ENCODE measurements around the gene SCAF4.
"Not testable (repeated sequence)": the region's sequence is repeated elsewhere in the genome, so short reads cannot be mapped to it uniquely, and the experiment has no call there.

Gene SCAF4, protein sequence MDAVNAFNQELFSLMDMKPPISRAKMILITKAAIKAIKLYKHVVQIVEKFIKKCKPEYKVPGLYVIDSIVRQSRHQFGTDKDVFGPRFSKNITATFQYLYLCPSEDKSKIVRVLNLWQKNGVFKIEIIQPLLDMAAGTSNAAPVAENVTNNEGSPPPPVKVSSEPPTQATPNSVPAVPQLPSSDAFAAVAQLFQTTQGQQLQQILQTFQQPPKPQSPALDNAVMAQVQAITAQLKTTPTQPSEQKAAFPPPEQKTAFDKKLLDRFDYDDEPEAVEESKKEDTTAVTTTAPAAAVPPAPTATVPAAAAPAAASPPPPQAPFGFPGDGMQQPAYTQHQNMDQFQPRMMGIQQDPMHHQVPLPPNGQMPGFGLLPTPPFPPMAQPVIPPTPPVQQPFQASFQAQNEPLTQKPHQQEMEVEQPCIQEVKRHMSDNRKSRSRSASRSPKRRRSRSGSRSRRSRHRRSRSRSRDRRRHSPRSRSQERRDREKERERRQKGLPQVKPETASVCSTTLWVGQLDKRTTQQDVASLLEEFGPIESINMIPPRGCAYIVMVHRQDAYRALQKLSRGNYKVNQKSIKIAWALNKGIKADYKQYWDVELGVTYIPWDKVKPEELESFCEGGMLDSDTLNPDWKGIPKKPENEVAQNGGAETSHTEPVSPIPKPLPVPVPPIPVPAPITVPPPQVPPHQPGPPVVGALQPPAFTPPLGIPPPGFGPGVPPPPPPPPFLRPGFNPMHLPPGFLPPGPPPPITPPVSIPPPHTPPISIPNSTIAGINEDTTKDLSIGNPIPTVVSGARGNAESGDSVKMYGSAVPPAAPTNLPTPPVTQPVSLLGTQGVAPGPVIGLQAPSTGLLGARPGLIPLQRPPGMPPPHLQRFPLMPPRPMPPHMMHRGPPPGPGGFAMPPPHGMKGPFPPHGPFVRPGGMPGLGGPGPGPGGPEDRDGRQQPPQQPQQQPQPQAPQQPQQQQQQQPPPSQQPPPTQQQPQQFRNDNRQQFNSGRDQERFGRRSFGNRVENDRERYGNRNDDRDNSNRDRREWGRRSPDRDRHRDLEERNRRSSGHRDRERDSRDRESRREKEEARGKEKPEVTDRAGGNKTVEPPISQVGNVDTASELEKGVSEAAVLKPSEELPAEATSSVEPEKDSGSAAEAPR

DNA sequence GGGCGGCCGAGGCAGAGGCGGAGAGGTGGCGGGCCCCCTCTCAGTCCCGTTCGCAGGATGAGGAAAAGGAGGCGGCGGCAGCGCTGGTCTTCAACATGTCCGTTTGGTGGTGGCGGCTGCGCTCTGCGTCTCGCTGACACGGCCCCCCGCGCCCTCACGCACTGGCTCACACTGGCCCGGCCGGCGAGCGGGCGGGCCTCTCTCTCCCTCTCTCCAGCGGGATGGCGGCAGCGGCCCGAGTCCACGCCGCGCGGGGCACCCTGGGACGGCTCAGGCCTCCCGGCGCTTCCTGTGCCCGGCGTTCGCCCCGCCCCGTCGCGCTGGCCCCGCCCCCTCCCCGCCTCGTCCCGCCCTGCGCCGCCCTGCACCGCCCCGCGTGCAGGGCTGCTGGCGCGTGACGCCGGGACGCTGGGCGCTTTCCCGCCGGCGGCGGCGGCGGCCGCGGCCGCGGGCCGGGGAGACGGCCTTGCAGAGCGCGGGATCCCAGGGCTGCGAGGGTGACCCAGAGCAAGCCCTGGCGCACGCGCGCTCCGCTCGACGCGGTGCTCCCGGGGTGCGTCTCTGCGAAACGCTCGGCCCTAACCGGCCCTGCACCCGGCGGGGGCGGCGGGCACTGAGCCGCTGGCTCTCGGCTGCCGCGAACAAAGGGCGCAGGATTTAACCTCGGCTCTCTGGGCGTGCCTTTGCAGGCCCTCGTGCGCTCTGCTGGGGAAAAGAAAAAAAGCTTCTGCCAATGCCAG is at the start of gene SCAF4:
TSS of gene SCAF4 (minus strand) at position 262 of the 740 bp plus-strand sequence. CDS start 426 bp downstream, outside the sequence.
- DNase-seq = peak; percentile 66

DNA sequence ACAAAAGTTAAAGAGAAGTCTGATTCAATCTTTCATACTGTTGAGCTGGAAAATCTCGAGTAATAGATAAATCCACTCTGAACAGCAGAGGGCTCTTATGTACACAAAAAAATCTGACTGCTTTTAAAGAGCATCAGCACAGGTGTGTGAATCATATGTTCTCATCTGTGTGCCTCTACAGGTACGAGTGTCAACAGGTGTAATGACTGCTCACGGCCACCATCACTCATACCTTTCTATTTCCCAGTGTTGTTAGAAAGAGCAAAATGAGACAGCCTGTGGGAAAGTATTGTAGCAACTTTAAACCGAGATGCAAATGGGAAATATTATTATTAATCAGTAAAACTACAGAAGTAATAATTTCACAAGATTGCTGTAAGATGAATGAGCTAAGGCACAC is 49.0 kb upstream of the SCAF4 start:
- no peak for DNase-seq

DNA sequence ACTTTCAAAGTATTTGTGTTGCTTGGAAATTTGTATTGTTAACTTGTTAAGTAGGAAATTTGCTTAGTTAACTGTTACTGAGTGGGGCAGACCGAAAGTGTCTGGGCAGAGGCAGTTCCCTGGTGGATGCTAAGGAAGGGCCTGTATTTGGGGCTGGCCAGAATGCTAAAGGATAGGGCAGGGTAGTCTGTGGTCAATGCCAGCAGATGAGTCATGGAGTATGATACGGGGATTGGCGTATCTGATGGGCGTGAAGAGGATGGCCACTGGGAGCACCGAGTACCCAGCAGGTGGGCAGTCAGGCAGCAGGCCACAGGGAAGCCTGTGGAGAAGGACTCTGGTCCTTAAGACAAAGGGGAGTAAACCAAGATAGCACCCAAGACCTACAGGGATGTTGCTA is 46.6 kb upstream of the SCAF4 start:
- DNase-seq = no peak

DNA sequence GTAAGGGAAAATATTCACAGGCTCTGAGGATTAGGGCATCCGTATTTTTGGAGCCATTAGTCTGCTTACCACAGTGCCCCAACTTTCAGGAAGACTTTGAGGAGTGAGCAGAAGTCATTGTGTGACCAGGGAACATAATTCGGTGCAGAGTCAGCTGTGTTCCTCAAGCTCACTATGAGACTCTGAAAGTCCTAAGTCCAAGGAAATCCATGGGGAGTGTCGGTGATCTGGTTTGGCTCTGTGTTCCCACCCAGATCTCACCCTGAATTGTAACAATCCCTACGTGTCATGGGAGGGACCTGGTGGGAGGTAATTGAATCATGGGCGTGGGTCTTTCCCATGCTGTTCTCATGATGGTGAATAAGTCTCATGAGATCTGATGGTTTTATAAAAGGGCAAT is 45.9 kb upstream of the SCAF4 start:
- DNase-seq = no peak

DNA sequence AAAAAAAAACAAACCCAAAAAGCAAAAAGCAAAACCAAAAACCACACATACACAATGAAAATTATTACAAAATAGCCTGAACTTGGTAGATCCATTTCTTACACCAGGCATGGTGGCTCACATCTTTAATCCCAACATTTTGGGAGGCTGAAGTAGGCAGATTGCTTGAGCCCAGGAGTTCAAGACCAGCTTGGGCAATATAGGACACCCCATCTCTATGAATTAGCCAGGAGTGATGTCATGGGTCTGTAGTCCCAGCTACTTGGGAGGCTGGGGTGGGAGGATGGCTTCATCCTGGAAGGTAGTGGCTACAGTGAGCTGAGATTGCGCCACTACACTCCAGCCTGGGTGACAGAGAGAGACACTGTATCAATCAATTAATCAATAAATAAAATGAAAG is 42.1 kb upstream of the SCAF4 start:
- no peak for DNase-seq

DNA sequence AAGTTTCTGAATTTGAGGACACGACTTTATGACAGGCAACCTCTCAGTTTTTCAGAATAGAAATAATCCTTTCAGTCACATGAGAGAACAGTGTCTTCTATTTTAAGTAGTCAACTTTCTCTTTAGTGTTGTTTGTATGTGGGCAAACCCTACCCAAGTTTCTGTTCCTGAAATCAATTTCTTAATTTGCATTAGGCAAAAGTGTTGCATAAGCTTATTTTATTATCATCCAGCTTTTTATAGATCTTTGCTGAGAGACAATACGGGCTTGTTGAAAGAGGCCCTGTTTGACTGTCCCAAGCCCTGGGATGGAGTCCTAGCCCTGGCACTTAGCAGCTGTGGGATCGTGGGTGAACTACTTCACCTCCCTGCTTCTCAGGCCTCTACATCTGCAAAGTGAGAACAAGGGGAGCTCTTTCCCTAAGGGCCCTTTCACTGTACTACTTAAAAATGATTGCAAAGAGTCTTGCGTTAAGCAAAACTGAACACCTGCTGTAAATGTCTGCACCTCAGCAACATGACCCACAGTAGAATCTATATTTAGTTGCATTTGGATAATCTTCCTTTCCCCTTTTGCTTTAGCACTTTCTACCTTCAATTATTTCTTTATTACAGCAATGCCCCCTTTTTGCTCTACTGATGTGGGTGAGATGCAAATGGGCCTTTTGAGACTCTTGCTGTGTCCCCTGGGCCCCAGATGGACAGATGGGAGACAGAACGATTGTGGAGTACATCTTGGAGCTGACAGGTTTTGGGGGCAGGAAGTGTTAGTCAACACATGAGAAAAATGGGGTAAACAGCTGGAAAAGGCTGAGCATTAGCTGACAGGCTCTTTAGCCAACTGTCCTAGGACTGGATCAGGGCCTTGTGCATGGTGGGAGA is 41.0 kb upstream of the SCAF4 start:
- no peak for DNase-seq

DNA sequence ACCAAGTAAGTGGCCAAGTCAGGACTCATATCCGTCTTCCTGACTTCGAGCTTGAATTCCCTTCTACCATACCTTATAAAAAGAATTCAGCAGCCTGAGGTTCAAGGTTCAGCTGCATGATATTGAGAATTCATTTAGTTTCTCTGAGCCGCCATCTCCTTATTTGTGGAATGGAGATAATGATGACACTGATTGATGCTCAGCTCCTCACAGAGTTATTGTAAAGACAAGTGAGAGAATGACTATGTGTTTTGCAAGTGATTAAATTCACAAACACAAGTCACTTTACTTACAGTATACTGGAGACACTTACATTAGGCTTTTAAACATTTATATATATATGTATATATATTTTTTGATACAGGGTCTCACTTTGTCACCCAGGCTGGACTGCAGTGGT is 39.8 kb upstream of the SCAF4 start:
- DNase-seq = no peak

DNA sequence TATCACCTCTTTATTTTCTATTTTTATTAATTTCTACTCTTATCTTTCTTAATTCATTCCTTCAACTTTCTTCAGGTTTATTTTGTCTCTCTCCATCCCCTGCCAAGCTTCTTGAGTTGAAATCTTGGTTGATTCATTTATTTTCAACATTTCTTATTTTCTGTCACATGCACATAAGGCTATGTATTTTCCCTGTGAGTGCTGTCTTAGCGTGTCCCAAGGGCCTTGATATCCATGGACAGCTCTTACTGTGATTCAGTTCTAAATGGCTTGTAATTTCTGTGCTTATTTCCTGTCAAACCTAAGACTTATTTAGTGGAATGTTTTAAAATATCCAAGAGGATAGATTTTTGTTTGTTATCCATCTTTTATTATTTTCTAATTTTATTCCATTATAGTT is 36.8 kb upstream of the SCAF4 start:
- no peak for DNase-seq

DNA sequence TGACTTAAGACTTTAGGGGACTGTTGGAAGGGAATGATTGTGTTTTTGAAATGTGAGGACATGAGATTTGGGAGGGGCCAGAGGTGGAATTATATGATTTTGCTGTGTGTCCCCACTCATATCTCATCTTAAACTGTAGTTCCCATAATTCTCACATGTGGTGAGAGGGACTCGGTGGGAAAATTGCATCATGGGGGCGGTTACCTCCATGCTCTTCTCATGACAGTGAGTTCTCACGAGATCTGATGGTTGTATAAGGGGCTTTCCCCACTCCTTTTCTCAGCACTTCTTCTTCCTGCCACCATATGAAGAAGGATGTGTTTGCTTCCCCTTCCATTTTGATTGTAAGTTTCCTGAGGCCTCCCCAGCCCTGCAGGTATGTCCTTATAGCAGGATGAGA is 35.0 kb upstream of the SCAF4 start:
- no peak for DNase-seq

DNA sequence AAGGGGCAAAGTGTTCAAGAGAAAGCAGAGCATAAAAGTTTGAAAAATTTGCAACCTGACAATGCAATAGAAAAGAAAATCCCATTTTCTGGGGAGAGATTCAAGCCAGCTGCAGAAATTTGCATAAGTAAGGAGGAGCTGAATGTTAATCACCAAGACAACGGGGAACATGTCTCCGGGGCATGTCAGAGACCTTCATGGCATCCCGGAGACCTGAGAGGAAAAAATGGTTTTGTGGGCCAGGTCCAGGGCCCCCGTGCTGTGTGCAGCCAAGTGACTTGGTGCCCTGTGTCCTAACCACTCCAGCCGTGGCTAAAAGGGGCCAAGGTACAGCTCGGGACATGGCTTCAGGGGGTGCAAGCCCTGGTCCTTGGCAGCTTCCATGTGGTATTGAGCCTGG is 33.9 kb upstream of the SCAF4 start:
- not testable (repeated sequence) for DNase-seq

DNA sequence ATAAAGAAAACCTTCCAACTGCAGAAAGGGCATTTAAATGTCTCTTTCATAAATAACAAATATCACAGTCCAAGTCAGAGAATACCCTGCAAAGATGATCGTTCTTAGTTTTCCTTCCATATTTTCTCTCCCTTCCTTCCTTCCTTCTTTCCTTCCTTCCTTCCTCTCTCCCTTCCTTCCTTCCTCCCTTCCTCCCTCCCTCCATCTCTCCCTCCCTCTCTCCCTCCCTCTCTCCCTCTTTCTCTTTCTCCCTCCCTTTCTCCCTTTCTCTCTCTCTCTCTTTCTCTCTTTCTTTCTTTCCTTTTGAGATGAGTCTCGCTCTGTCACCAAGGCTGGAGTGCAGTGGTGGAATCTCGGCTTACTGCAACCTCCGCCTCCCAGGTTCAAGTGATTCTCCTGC is 29.0 kb upstream of the SCAF4 start:
- no peak for DNase-seq

DNA sequence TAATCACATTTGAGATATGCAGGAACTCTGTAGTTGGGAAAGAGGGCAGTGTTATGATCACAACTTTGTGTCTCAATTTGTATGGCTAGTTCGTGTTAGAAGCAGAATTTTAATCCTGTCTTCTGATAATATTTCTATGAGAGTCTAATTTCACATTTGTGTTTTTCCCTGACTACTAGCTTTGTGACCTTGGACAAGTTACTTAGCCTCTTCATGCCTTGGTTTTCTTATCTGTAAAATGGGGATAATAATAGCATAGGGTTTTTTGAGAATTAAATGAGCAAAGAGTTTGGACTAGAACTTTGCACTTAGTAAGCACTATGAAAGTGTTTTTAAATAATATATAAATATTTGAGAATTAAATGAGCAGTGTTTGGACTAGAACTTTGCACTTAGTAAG is 24.9 kb upstream of the SCAF4 start:
- no peak for DNase-seq

DNA sequence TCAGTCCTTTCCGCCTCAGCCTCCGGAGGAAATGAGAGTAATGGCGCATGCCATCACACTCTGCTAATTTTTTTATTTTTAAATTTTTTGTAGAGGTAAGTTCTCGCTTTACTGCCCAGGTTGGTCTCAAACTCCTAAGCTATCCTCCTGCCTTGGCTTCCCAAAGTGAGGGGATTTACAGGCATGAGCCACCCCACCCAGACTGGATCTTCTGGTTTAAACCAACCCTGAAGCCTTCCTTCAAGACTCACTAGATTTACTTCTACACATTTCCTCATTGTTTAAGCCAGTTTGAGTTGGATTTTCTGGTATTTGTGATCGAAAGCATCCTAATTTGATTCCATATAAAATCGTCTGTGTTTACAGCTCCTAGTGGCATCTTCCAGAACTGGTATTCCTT is 23.1 kb upstream of the SCAF4 start:
- DNase-seq = no peak

DNA sequence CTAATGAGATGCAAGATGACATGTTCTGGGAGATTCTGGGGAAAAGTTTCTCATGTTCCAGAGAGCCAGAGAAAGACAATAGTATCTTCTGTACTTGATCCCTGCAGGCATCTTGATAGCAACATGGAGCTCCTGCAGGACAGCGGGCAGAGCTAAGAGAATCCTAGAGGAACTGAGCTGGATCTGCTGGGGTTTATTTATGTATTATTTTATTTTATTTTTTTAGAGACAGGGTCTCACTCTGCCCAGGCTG is 22.7 kb upstream of the SCAF4 start:
- no peak for DNase-seq

DNA sequence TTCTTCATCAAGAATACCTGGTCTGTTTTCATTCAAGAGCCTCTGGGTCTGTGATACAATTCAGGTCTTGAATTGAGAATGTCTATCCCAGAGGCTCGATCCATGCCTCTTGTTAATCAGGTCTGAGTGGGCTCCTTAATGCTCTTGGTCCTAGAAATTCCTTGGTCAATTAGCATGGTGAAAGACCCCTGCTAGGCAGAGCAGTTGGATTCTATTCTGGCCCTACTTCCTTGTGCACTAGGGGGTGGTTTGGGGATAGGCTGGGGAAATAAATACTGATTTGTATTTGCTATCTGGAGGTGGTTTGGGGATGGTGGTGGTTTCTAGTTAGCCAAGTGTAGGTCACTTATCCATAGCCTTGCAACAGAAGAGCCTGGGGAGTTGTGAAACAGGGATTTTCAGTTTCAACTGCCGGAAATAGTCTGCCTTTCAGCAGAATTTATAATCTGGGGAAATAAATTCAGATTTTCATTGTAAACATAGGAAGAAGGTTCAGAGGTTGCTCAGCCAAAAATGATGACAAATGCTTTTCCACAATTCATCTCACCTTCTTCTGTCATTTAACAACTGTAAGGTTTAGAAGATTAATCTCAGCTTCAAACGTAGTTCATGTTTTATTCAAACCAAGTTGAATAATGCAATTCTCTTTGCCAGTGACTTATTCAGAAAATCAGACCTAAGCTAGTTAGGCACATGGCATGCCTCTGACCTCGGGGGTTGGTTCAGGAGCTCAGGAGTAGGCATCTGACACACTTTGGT is 22.2 kb upstream of the SCAF4 start:
- no peak for DNase-seq

DNA sequence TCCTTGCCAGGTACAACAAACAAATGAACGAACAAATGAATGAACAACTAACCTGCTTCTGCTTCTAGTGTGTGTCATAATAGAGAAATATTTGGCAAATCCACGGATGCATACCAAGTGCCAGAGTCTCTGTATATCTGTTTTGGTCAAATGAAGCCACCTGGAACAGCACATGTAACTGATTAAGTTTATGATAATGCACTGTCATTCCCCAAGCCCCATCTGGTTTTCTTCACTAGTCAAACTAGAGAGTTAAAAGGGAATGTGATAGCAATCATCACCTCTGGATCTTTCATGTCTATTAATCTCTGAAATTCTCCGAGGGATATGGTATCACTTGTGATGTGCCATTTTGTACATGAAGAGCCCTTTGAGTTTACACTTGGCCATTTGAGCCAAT is 21.0 kb upstream of the SCAF4 start:
- DNase-seq = no peak

DNA sequence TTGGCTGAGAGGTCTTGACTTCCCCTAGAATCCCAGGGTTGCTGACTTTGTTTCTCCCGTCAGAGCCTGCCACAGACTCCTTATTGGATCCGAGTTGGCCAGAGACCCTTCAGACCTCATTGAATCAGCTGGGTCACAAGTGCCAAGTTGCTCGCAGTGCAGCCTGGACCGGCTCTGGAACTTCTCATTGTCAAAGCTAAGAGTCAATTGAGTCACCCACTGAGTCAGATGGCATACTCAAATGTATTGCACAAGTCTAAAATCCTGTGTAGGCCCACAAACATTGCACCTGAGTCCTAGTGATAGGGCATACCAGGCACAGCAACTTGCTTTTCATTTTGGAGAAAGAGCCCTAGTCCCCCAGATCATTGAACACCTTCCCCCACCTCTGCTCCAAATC is 20.4 kb upstream of the SCAF4 start:
- no peak for DNase-seq

DNA sequence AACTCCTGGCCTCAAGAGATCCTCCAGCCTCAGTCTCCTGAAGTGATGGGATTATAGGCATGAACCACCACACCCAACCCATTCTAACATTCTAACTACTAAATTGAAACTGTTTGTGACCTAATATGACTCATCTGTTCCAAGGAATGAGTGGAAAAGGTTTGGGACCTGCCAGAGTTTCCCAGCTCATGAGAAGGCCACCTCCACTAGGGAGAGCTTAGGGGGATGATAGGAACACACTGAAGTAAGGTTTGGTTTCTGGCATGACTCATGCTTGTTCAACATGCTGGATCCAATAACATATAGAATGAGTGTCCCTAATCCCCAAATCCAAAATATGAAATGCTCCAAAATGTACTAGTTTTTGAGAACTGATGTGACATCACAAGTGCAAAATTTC is 18.9 kb upstream of the SCAF4 start:
- no peak for DNase-seq

DNA sequence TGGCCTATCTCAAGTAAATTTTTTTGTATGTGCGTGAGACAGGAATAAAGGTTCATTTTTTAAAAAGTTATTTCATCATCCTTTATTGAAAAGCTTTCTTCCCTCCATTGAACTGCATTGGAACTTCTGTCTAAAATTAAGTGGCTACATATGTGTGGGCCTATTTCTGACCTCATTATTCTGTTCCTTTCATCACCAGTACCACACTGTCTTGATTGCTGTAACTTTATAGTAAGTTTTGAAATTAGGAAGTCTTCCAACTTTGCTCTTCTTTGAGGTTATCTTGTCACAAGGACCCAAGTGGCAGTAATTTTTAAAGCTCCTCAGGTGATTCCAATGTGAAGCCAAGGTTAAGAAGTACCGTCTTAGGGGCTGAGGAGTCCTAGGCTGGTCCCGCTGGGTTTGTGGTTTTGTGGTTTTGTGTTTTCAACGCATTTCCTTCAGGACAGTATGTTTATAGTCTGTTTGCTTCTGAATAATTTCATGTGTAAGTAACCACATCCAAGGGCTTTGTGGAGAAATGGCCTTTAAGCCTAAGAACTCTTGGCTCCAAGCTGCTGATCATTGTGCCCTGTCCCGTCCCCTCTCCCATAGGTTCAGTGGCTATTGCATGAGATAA is 12.4 kb upstream of the SCAF4 start:
- no peak for DNase-seq

DNA sequence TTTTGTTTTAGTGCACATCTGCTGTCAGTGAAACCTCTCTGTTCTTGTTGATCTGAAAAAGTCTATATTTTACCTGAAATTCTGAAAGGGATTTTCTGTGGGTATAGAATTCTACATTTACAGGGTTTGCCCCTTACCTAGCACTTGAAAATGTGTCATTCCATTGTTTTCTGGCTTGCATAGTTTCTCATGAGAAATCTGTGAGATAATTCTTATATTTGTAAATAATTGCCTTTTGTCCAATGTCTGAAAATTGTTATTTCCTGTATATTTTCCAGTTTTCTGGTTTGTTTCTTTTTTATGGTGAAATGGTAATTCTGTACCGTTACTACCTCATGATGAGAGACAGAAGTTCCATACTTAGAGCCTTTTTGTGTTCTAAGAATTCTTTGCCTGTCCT is 11.8 kb upstream of the SCAF4 start:
- DNase-seq = no peak

DNA sequence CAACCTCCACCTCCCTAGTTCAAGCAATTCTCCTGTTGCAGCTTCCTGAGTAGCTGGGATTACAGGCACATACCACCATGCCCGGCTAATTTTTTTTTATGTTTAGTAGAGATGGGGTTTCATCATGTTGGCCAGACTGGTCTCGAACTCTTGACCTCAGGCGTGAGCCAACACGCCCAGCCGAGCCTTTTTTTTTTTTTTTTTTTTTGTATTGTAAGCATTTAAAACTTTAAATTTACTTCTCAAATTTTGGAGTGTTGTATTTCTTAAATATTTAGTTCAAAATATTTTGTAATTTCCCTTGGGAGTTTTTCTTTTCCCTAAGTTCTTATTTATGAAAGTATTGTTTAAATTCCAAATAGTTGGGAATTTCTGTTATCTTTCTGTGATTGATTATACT is 9.2 kb upstream of the SCAF4 start:
- no peak for DNase-seq

Measured in activated CD4-positive, alpha-beta T cell treated with anti-CD3 and anti-CD28 coated beads for 1 hour (primary cell).